Measurements from ENCODE around the gene KCNMB4.

Gene KCNMB4

DNA sequence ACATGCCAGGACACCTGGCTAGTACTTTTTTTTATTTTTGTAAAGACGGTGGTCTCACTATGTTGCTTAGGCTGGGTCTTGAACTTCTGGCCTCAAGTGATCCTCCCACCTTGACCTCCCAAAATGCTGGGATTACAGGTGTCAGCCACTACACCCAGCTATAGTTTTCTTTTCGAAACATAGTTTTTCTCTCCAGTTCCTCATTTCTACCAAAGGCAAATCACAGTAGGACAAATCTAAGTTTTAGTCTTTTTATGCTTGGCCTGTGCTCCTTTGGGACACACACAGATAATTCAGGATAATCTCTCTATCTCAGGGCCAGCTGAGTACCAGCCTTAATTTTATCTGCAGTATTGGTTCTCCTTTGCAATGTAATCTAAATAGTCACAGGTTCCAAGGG, 100.7 kb downstream of the KCNMB4 start:
- Histone ChIP-seq H3K9me3 (ENCODE audit: control insufficient read depth, low read length) (no peaks in the 10 kb centered on the region), H3K9ac (no peak overlapping the region), H3K4me1 (no peaks in the 10 kb centered on the region), H3K4me3 (ENCODE audit: low read depth, low read length) (no peak overlapping the region), H3K27ac (no peak overlapping the region), H3K79me2 (no peaks in the 10 kb centered on the region), H3K36me3 (ENCODE audit: control insufficient read depth, insufficient read depth, low read length) (no peaks in the 10 kb centered on the region), H3K27me3 (ENCODE audit: control insufficient read depth, insufficient read depth, low read length) (no peaks in the 10 kb centered on the region), H3K4me2 (ENCODE audit: low read length) (no peak overlapping the region), H2AFZ (no peak overlapping the region)
- TF ChIP-seq, protein P1, sequence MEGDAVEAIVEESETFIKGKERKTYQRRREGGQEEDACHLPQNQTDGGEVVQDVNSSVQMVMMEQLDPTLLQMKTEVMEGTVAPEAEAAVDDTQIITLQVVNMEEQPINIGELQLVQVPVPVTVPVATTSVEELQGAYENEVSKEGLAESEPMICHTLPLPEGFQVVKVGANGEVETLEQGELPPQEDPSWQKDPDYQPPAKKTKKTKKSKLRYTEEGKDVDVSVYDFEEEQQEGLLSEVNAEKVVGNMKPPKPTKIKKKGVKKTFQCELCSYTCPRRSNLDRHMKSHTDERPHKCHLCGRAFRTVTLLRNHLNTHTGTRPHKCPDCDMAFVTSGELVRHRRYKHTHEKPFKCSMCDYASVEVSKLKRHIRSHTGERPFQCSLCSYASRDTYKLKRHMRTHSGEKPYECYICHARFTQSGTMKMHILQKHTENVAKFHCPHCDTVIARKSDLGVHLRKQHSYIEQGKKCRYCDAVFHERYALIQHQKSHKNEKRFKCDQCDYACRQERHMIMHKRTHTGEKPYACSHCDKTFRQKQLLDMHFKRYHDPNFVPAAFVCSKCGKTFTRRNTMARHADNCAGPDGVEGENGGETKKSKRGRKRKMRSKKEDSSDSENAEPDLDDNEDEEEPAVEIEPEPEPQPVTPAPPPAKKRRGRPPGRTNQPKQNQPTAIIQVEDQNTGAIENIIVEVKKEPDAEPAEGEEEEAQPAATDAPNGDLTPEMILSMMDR (IDR thresholded peaks at IDR 0.05), result no peak

DNA sequence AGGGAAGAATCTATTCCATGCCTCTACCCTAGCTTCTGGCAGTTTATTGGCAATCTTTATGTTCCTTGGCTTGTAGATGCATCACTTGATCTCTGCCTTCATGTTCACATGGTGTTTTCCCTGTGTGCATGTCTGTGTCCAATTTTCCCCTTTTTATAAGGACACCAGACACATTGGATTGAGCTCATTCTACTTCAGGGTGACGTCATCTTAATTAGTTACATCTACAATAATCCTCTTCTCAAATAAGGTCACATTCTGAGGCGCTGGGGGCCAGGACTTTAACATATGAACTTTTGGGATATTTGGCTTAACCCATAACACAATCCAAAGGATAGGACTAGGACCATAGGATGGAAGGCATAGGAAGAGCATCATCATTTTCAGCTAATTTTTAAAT, 101.4 kb downstream of the KCNMB4 start:
- H2AFZ ChIP-seq, result no peak overlapping the region
- no peak overlapping the region for H3K27ac ChIP-seq
- no peaks in the 10 kb centered on the region for H3K27me3 ChIP-seq (ENCODE audit: control insufficient read depth, insufficient read depth, low read length)
- no peak overlapping the region for H3K9ac ChIP-seq
- no peaks in the 10 kb centered on the region for H3K9me3 ChIP-seq (ENCODE audit: control insufficient read depth, low read length)
- no peaks in the 10 kb centered on the region for H3K4me1 ChIP-seq
- no peaks in the 10 kb centered on the region for H3K36me3 ChIP-seq (ENCODE audit: control insufficient read depth, insufficient read depth, low read length)
- TF ChIP-seq, protein P1 (IDR thresholded peaks at IDR 0.05), result no peak
- no peaks in the 10 kb centered on the region for H3K79me2 ChIP-seq
- H3K4me2 ChIP-seq (ENCODE audit: low read length), result no peak overlapping the region
- H3K4me3 ChIP-seq (ENCODE audit: low read depth, low read length), result no peak overlapping the region

GRCh38 chr12:70467918-70468733, 102.0 kb downstream of the KCNMB4 start:
- H2AFZ ChIP-seq, result no peak overlapping the region
- no peak overlapping the region for H3K4me2 ChIP-seq (ENCODE audit: low read length)
- no peaks in the 10 kb centered on the region for H3K4me1 ChIP-seq
- no peak overlapping the region for H3K9ac ChIP-seq
- H3K9me3 ChIP-seq (ENCODE audit: control insufficient read depth, low read length), result no peaks in the 10 kb centered on the region
- H3K79me2 ChIP-seq, result no peaks in the 10 kb centered on the region
- H3K27me3 ChIP-seq (ENCODE audit: control insufficient read depth, insufficient read depth, low read length), result no peaks in the 10 kb centered on the region
- TF ChIP-seq, protein P1 (IDR thresholded peaks at IDR 0.05), result no peak
- H3K4me3 ChIP-seq (ENCODE audit: low read depth, low read length), result no peak overlapping the region
- H3K27ac ChIP-seq, result no peak overlapping the region
- H3K36me3 ChIP-seq (ENCODE audit: control insufficient read depth, insufficient read depth, low read length), result no peaks in the 10 kb centered on the region

DNA sequence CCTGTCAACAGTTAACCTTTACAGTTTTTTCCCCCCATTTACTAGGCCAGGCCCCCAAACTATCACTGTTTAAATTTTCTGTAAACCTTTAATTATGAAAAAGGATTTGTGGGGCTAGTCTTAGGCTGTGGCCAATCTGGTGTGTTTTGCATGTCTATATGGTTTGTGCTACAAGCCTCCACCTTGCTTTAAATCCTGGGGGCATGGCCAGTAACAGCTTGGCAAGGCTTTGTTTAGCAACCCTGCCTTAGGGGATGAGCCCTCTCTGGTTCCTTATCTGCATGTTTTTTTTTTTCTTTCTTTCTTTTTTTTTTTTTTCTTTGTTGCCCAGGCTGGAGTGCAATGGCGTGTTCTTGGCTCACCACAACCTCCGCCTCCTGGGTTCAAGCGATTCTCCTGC, 102.7 kb downstream of the KCNMB4 start:
- Histone ChIP-seq H3K27ac (no peak overlapping the region), H3K9me3 (ENCODE audit: control insufficient read depth, low read length) (no peaks in the 10 kb centered on the region), H2AFZ (no peak overlapping the region), H3K79me2 (no peaks in the 10 kb centered on the region), H3K36me3 (ENCODE audit: control insufficient read depth, insufficient read depth, low read length) (no peaks in the 10 kb centered on the region), H3K4me2 (ENCODE audit: low read length) (no peak overlapping the region), H3K9ac (no peak overlapping the region), H3K27me3 (ENCODE audit: control insufficient read depth, insufficient read depth, low read length) (no peaks in the 10 kb centered on the region), H3K4me1 (no peaks in the 10 kb centered on the region), H3K4me3 (ENCODE audit: low read depth, low read length) (no peak overlapping the region)
- TF ChIP-seq, protein P1 (IDR thresholded peaks at IDR 0.05), result no peak

All from parathyroid adenoma (tissue), 2 donors.